Measurements from ENCODE around the gene NAGPA.

The NAGPA gene

DNA sequence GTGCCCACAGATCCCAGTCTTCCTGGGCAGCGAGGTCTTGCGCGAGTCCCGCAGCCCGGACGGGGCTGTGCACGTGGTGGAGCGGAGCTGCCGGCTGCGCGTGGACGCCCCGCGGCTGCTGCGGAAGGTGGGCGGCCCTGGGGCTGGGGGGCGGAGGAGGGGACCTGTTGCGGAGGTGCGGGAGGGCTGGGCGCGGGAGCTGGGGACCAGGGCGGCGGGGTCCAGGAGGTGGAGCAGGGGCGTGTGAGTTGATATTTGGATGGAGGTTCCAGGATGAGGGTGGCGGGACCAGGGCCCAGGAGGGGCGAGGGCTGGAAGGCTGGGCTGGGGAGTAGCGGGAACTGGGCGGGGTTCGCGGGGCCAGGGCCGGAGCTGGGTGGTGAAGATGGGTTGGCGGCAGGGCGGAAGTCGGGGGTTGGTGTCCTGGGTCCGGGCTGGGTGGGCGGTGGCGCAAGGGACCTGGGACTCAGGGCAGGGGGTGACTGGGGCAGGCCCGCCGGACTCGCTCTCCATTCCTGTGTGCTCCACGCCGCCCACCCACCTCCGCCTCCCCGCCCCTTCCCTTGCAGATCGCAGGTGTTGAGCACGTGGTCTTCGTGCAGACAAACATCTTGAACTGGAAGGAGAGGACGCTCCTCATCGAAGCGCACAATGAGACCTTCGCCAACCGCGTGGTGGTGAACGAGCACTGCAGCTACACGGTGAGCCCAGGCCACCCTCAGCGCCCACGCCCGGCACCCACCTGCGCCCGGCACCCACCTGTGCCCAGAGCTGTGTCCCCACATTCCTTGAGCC, 46.0 kb downstream of the NAGPA start:
- Histone ChIP-seq H3K4me3 (ENCODE audit: low read length) (peak overlapping the region; percentile 26; the same call in 1 of the 2 replicates), H3K9me3 (ENCODE audit: control insufficient read depth, insufficient read depth, low read length) (no peaks in the 10 kb centered on the region)

GRCh38 chr16:4987250-4987579, 46.5 kb downstream of the NAGPA start:
- H3K27ac ChIP-seq (ENCODE audit: low read length), result no peak overlapping the region
- DNase-seq (ENCODE audit: low read depth, low spot score), result no peak
- H3K4me1 ChIP-seq (ENCODE audit: control insufficient read depth, insufficient read depth, low read length), result peaks cover 2% of the 10 kb centered on the region; the same call in 1 of the 2 replicates
- H3K9me3 ChIP-seq (ENCODE audit: control insufficient read depth, insufficient read depth, low read length), result no peaks in the 10 kb centered on the region
- no peak overlapping the region; the same call in 1 of the 2 replicates for H3K4me3 ChIP-seq (ENCODE audit: low read length)
- H3K27me3 ChIP-seq (ENCODE audit: control insufficient read depth, insufficient read depth, low read length), result peaks cover 2% of the 10 kb centered on the region; the same call in 1 of the 2 replicates
- no peaks in the 10 kb centered on the region for H3K36me3 ChIP-seq (ENCODE audit: control insufficient read depth, insufficient read depth, low read length)
- no CpG with 5 or more reads among the region's 10 CpGs for WGBS (ENCODE audit: insufficient coverage, insufficient read length)

More for the DNA sequence above, 46.0 kb downstream of the NAGPA start:
- no peak for DNase-seq (ENCODE audit: low read depth, low spot score)
- WGBS (ENCODE audit: insufficient coverage, insufficient read length), result no CpG with 5 or more reads among the region's 60 CpGs
- Histone ChIP-seq H3K4me1 (ENCODE audit: control insufficient read depth, insufficient read depth, low read length) (peaks cover 1% of the 10 kb centered on the region; the same call in 1 of the 2 replicates), H3K27ac (ENCODE audit: low read length) (no peak overlapping the region), H3K27me3 (ENCODE audit: control insufficient read depth, insufficient read depth, low read length) (peaks cover 2% of the 10 kb centered on the region; the same call in 1 of the 2 replicates), H3K36me3 (ENCODE audit: control insufficient read depth, insufficient read depth, low read length) (no peaks in the 10 kb centered on the region)

DNA sequence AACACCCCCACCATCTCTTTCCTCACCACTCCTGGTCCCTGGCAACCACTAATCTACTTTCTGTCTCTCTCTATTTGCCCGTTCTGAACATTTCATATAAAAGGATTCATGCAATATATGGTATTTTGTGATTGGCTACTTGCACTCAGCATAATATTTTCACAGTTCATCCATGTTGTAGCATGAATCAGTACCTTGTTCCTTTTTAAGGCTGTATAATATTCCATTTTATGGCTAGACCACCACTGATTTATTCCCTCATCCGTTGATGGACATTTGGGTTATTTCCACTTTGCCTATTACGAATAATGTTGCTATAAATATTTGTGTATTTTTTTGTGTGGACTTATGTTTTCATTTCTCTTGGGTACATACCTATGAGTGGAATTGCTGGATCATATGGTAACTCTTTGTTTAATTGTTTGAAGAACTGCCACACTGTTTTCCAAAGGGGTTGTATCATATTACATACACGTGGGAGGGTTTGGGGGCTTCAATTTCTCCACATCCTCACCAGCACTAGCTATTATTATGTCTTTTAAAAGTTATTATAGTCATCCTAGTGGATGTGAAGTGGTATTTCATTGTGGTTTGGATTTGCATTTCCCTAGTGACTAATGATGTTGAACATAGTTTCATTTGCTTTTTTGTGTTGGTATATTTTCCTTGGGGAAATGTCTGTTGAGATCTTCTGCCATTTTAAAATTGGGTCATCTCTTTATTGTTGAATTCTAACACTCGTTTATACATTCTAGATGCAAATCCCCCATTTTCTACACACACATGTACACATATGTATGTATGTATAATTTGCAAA, 49.4 kb downstream of the NAGPA start:
- WGBS (ENCODE audit: insufficient coverage, insufficient read length), result no CpG with 5 or more reads among the region's 5 CpGs
- no peak for DNase-seq (ENCODE audit: low read depth, low spot score)
- no peak overlapping the region for H3K4me3 ChIP-seq (ENCODE audit: low read length)

DNA sequence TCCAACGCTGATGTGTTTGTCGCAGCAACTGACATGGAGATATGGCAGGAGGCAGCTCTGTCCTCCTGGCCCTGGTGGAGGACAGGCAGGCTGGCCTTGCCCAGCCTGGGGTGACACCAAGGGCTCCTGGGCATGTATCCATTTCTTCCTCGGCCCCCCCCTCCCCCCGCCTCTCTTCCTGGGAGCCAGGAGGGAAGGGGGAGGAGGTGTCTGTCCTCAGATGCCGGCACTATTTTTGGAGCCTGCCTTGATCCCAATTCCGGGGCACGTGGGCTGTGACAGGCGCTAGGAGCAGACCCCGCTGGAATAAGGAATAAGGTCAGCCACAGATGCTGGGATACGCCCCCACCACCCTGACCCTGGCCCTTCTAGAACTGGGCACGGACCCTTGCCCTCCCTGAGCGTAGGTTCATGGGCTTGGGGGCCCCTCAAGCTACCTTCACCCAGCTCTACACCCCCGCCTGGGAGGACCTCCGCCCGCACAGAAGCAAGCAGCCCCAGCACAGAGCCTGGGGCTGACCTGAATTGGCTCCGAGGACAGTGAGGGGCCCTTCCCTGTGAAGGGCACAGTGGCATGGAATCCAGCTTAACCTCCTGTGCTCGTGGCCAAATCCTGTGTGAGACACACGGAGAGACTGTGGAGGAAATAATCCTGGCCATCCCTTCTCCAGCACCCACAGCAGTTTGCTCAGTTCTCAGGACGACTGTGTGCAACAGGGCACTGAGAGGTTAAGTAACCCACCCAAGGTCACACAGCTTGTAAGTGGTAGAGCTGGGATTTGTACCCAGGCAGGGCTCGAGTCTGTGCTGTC, 51.5 kb downstream of the NAGPA start:
- DNase-seq (ENCODE audit: low read depth, low spot score), result no peak
- no CpG with 5 or more reads among the region's 20 CpGs for WGBS (ENCODE audit: insufficient coverage, insufficient read length)
- H3K4me1 ChIP-seq (ENCODE audit: control insufficient read depth, insufficient read depth, low read length), result 0 out of 2 replicates have a peak, but pooled peaks cover 2% of the 10 kb centered on the region
- no peak overlapping the region for H3K27ac ChIP-seq (ENCODE audit: low read length)
- no peak overlapping the region for H3K4me3 ChIP-seq (ENCODE audit: low read length)
- no peaks in the 10 kb centered on the region for H3K27me3 ChIP-seq (ENCODE audit: control insufficient read depth, insufficient read depth, low read length)
- H3K9me3 ChIP-seq (ENCODE audit: control insufficient read depth, insufficient read depth, low read length), result no peaks in the 10 kb centered on the region
- H3K36me3 ChIP-seq (ENCODE audit: control insufficient read depth, insufficient read depth, low read length), result no peaks in the 10 kb centered on the region

More for the DNA sequence above, 49.4 kb downstream of the NAGPA start:
- Histone ChIP-seq H3K27ac (ENCODE audit: low read length) (no peak overlapping the region), H3K9me3 (ENCODE audit: control insufficient read depth, insufficient read depth, low read length) (no peaks in the 10 kb centered on the region), H3K36me3 (ENCODE audit: control insufficient read depth, insufficient read depth, low read length) (no peaks in the 10 kb centered on the region), H3K4me1 (ENCODE audit: control insufficient read depth, insufficient read depth, low read length) (peaks cover 3% of the 10 kb centered on the region; the same call in 1 of the 2 replicates), H3K27me3 (ENCODE audit: control insufficient read depth, insufficient read depth, low read length) (peaks cover 2% of the 10 kb centered on the region; the same call in 1 of the 2 replicates)

- Histone ChIP-seq H3K36me3 (ENCODE audit: control insufficient read depth, insufficient read depth, low read length) (no peaks in the 10 kb centered on the region), H3K27me3 (ENCODE audit: control insufficient read depth, insufficient read depth, low read length) (no peaks in the 10 kb centered on the region), H3K27ac (ENCODE audit: low read length) (no peak overlapping the region), H3K4me3 (ENCODE audit: low read length) (no peak overlapping the region), H3K4me1 (ENCODE audit: control insufficient read depth, insufficient read depth, low read length) (0 out of 2 replicates have a peak, but pooled peaks cover 2% of the 10 kb centered on the region), H3K9me3 (ENCODE audit: control insufficient read depth, insufficient read depth, low read length) (no peaks in the 10 kb centered on the region)
- DNase-seq (ENCODE audit: low read depth, low spot score), result no peak
- WGBS (ENCODE audit: insufficient coverage, insufficient read length), result no CpG with 5 or more reads among the region's 7 CpGs
Observed at GRCh38 chr16:4981473-4981872, 52.3 kb downstream of the NAGPA start.

DNA sequence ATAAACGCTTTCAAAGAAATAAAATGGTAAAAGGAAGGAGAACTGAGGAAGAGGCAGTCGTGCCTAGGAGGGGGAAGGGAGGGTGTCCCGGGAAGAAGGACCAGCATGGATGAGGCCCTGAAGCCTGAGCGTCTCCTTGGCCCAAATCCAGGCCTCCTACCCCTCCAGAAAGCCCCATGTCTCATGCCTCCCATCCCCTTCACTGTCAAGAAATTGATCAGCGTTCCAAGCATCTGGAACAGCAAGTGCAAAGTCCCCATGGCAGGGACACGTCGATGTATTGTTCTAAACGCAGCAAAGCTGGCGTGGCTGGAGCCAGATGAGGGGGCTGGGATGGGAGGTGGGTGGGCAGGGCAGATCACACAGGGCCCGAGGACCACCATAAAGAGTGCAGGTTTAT, 53.0 kb downstream of the NAGPA start:
- H3K27me3 ChIP-seq (ENCODE audit: control insufficient read depth, insufficient read depth, low read length), result no peaks in the 10 kb centered on the region
- WGBS (ENCODE audit: insufficient coverage, insufficient read length), result no CpG with 5 or more reads among the region's 10 CpGs

DNA sequence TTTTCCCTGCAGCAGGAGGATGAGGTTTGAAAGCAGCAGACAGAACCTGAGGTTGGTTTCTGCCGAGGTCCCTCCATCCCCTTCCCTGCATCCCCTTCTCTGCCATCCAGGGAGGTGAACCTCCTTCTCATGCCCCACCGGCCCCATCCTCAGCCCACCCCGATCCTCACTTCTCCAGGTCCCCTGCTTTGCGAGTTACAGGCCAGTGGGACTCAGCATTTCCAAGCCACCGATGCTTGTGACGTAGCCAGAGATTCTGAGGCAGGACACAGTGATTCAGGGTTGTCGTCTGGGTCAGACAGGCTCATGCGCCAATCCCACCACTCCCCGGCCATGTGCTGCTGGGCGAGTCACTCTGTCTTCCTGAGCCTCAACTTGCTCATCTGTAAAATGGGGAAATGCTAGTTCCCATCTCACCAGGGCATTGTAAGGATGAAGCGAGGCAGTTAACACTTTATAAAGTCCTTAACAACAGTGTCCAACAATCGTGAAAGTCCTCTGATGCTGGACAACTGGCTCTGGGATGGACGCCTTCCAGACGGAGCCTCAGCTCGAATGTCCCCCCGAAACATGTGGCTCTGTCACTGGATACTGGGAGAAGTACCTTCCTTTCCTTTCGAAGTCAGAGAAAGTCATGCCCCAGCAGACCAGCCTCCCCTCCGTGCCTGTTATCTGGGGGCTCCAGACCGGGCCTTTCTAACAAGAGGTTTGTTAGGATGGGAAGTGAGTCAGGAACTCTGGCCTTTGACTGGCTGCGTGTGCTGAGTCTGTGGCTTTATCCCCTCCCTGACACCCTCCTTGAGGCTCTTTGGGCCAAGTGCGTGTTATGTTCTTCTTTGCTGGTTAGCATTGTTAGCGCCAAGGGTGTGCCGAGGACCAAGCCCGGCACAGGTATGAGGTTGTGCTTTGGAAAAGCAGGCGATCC, 53.7 kb downstream of the NAGPA start:
- no peaks in the 10 kb centered on the region for H3K9me3 ChIP-seq (ENCODE audit: control insufficient read depth, insufficient read depth, low read length)
- H3K36me3 ChIP-seq (ENCODE audit: control insufficient read depth, insufficient read depth, low read length), result no peaks in the 10 kb centered on the region
- no peak overlapping the region for H3K4me3 ChIP-seq (ENCODE audit: low read length)
- 0 out of 2 replicates have a peak, but pooled peaks cover 2% of the 10 kb centered on the region for H3K4me1 ChIP-seq (ENCODE audit: control insufficient read depth, insufficient read depth, low read length)
- H3K27ac ChIP-seq (ENCODE audit: low read length), result no peak overlapping the region
- WGBS (ENCODE audit: insufficient coverage, insufficient read length), result no CpG with 5 or more reads among the region's 25 CpGs
- no peak for DNase-seq (ENCODE audit: low read depth, low spot score)
- H3K27me3 ChIP-seq (ENCODE audit: control insufficient read depth, insufficient read depth, low read length), result no peaks in the 10 kb centered on the region

More for the DNA sequence above, 53.0 kb downstream of the NAGPA start:
- H3K4me3 ChIP-seq (ENCODE audit: low read length), result no peak overlapping the region
- no peak for DNase-seq (ENCODE audit: low read depth, low spot score)
- H3K4me1 ChIP-seq (ENCODE audit: control insufficient read depth, insufficient read depth, low read length), result 0 out of 2 replicates have a peak, but pooled peaks cover 2% of the 10 kb centered on the region
- H3K36me3 ChIP-seq (ENCODE audit: control insufficient read depth, insufficient read depth, low read length), result no peaks in the 10 kb centered on the region
- no peak overlapping the region for H3K27ac ChIP-seq (ENCODE audit: low read length)
- no peaks in the 10 kb centered on the region for H3K9me3 ChIP-seq (ENCODE audit: control insufficient read depth, insufficient read depth, low read length)

DNA sequence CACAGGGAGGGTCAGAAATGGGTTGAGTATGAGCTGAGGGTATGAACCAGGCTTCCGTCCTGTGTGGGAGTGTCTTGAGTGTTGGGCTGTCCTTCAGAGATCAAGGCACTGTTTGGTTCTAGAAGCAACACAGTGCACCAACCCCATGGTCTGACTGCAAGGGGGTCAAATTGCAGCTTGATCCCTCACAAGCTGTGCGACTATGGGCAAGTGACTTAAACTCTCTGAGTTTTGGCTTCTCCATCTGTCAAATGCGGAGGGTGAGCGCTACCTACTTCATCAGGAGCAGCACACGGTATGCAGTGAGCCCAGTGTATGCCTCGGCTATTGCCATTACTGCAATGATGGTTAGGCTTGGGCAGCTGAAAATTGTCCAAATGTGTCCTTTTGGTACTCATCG, 54.6 kb downstream of the NAGPA start:
- WGBS (ENCODE audit: insufficient coverage, insufficient read length), result no CpG with 5 or more reads among the region's 7 CpGs
- Histone ChIP-seq H3K4me1 (ENCODE audit: control insufficient read depth, insufficient read depth, low read length) (0 out of 2 replicates have a peak, but pooled peaks cover 2% of the 10 kb centered on the region), H3K27ac (ENCODE audit: low read length) (no peak overlapping the region), H3K27me3 (ENCODE audit: control insufficient read depth, insufficient read depth, low read length) (no peaks in the 10 kb centered on the region), H3K9me3 (ENCODE audit: control insufficient read depth, insufficient read depth, low read length) (no peaks in the 10 kb centered on the region), H3K36me3 (ENCODE audit: control insufficient read depth, insufficient read depth, low read length) (no peaks in the 10 kb centered on the region), H3K4me3 (ENCODE audit: low read length) (no peak overlapping the region)
- DNase-seq (ENCODE audit: low read depth, low spot score), result no peak

DNA sequence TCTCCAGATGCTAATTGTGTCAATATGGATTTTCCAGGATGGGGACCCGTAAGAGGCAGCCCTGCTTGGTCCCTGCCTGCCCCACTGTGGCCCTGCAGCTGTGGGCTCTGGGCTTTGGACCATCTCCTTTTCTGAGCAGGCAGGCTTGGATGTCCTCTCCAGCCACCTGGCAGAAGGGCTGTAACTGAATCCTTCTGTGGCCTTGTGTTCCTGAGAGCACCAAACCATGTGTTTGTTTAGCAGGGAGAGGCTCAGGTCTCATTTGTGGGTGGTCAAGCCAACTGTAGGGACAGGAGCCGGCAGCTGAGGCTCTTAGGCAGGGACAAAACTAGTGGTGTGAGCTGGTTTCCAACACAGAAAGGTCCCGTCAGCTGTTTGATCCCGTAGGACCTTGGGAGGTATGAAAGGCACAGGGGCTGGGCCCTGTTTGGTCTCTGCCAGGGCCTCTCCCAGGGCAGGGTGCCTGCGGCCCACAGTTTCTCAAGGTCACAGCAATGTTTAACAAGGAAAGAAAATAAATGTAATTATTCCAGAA, 57.1 kb downstream of the NAGPA start:
- Histone ChIP-seq H3K9me3 (ENCODE audit: control insufficient read depth, insufficient read depth, low read length) (no peaks in the 10 kb centered on the region), H3K36me3 (ENCODE audit: control insufficient read depth, insufficient read depth, low read length) (no peaks in the 10 kb centered on the region), H3K27ac (ENCODE audit: low read length) (no peak overlapping the region), H3K4me1 (ENCODE audit: control insufficient read depth, insufficient read depth, low read length) (no peaks in the 10 kb centered on the region), H3K27me3 (ENCODE audit: control insufficient read depth, insufficient read depth, low read length) (no peaks in the 10 kb centered on the region), H3K4me3 (ENCODE audit: low read length) (no peak overlapping the region)
- DNase-seq (ENCODE audit: low read depth, low spot score), result no peak
- WGBS (ENCODE audit: insufficient coverage, insufficient read length), result no CpG with 5 or more reads among the region's 5 CpGs

Data from iPS DF 6.9 (cell line).